Activated CD4-positive, CD25-positive, alpha-beta regulatory T cell treated with anti-CD3 and anti-CD28 coated beads, Interleukin-2, amount 50 U/mL, for 24 hours (primary cell): ENCODE data around the gene ATCAY.
"Not testable (repeated sequence)": the region's sequence is repeated elsewhere in the genome, so short reads cannot be mapped to it uniquely, and the experiment has no call there.

Experiments
- ATAC-seq, 2 donors: fragments of 150-1000 bp; cut with Tn5 transposase; one replicate each; pipeline ENCODE4 v1.10.0; 2021; ENCODE audit warnings: mild to moderate bottlenecking in 1 of 2, moderate library complexity in 1 of 2

ATCAY gene

GRCh38 chr19:3904233-3904632 is 23.7 kb downstream of the ATCAY start:
- ATAC-seq = no peak

- ATAC-seq = no peak
These were observed 27.3 kb downstream of the ATCAY start for GRCh38 chr19:3907626-3908265.

- ATAC-seq = no peak
These were observed 28.0 kb downstream of the ATCAY start for GRCh38 chr19:3908266-3909054.

GRCh38 chr19:3910105-3910504 is 29.6 kb downstream of the ATCAY start:
- no peak for ATAC-seq

GRCh38 chr19:3914199-3914598 is 33.7 kb downstream of the ATCAY start:
- ATAC-seq = no peak

- ATAC-seq = no peak
These were observed 35.5 kb downstream of the ATCAY start for GRCh38 chr19:3916033-3916432.

GRCh38 chr19:3919793-3920192 is 39.3 kb downstream of the ATCAY start:
- ATAC-seq = no peak

- ATAC-seq = no peak
These were observed 42.7 kb downstream of the ATCAY start for GRCh38 chr19:3923096-3923758.

GRCh38 chr19:3923912-3924311 is 43.4 kb downstream of the ATCAY start:
- no peak for ATAC-seq

GRCh38 chr19:3931041-3931440 is 50.6 kb downstream of the ATCAY start:
- ATAC-seq = no peak

GRCh38 chr19:3932931-3933810 is 52.7 kb downstream of the ATCAY start, which contains the start of gene NMRK2:
Gene NMRK2, plus strand, starts transcription at chr19:3933069. Its CDS starts 603 bp downstream, at chr19:3933672.
- ATAC-seq = no peak

- no peak for ATAC-seq
These were observed 56.3 kb downstream of the ATCAY start for GRCh38 chr19:3936506-3937442.

- ATAC-seq = not testable (repeated sequence)
These were observed 57.9 kb downstream of the ATCAY start for GRCh38 chr19:3938300-3938950.

GRCh38 chr19:3942790-3943409 is 62.4 kb downstream of the ATCAY start:
- ATAC-seq = no peak

GRCh38 chr19:3944018-3944721 is 63.7 kb downstream of the ATCAY start:
- ATAC-seq = no peak

- ATAC-seq = no peak
These were observed 65.4 kb downstream of the ATCAY start for GRCh38 chr19:3945838-3946237.

- not testable (repeated sequence) for ATAC-seq
These were observed 66.9 kb downstream of the ATCAY start for GRCh38 chr19:3947316-3947933.

GRCh38 chr19:3949294-3949693 is 68.8 kb downstream of the ATCAY start:
- ATAC-seq = no peak
